Parathyroid adenoma (tissue), 2 donors: ENCODE measurements around the gene PCNP.
"Not testable (repeated sequence)": the region's sequence is repeated elsewhere in the genome, so short reads cannot be mapped to it uniquely, and the experiment has no call there.

Experiments used
- H2AFZ ChIP-seq: fragments of 300-600 bp; sonication (generic); one replicate; pipeline ENCODE4 v1.7.0; 2017; ENCODE audit warnings: antibody characterized with exemption, mild to moderate bottlenecking
- H3K27ac ChIP-seq: fragments of 300-600 bp; sonication (generic); one replicate; pipeline ENCODE4 v1.7.0; 2017
- H3K27me3 ChIP-seq: fragments of 300-600 bp; sonication (generic); one replicate; pipeline ENCODE4 v1.7.0; 2017; ENCODE audit warnings: low read length; ENCODE audit not compliant: control insufficient read depth, insufficient read depth
- H3K36me3 ChIP-seq: fragments of 300-600 bp; sonication (generic); one replicate; pipeline ENCODE4 v1.7.0; 2017; ENCODE audit warnings: low read length; ENCODE audit not compliant: control insufficient read depth, insufficient read depth
- H3K4me1 ChIP-seq: fragments of 300-600 bp; sonication (generic); one replicate; pipeline ENCODE4 v1.7.0; 2017; ENCODE audit warnings: control low read depth
- H3K4me2 ChIP-seq: fragments of 300-600 bp; sonication (generic); one replicate; pipeline ENCODE4 v1.7.0; 2017; ENCODE audit warnings: low read length
- H3K4me3 ChIP-seq: fragments of 300-600 bp; sonication (generic); one replicate; pipeline ENCODE4 v1.7.0; 2017; ENCODE audit warnings: low read depth, low read length
- H3K79me2 ChIP-seq: fragments of 300-600 bp; sonication (generic); one replicate; pipeline ENCODE4 v1.7.0; 2017; ENCODE audit warnings: control low read depth
- H3K9ac ChIP-seq: fragments of 300-600 bp; sonication (generic); one replicate; pipeline ENCODE4 v1.7.0; 2017; ENCODE audit warnings: mild to moderate bottlenecking
- H3K9me3 ChIP-seq: fragments of 300-600 bp; sonication (generic); one replicate; pipeline ENCODE4 v1.7.0; 2017; ENCODE audit warnings: low read length; ENCODE audit not compliant: control insufficient read depth
- TF ChIP-seq, protein P1 (sequence below): fragments of 300-600 bp; sonication (generic); IDR thresholded peaks from one replicate; pipeline ENCODE4 v1.7.0; 2017; ENCODE audit warnings: antibody characterized with exemption, mild to moderate bottlenecking
- donor health status: primary hyperparathyroidism.

The PCNP gene

GRCh38 chr3:101639280-101639963, 65.4 kb downstream of the PCNP start:
- no peaks in the 10 kb centered on the region for H3K79me2 ChIP-seq
- H3K4me1 ChIP-seq, result no peaks in the 10 kb centered on the region
- H3K4me2 ChIP-seq, result no peak overlapping the region
- no peak overlapping the region for H3K4me3 ChIP-seq
- H3K27ac ChIP-seq, result no peak overlapping the region
- H3K9ac ChIP-seq, result no peak overlapping the region
- H3K9me3 ChIP-seq, result no peaks in the 10 kb centered on the region
- H3K36me3 ChIP-seq, result no peaks in the 10 kb centered on the region
- H3K27me3 ChIP-seq, result no peaks in the 10 kb centered on the region
- TF ChIP-seq, protein P1, sequence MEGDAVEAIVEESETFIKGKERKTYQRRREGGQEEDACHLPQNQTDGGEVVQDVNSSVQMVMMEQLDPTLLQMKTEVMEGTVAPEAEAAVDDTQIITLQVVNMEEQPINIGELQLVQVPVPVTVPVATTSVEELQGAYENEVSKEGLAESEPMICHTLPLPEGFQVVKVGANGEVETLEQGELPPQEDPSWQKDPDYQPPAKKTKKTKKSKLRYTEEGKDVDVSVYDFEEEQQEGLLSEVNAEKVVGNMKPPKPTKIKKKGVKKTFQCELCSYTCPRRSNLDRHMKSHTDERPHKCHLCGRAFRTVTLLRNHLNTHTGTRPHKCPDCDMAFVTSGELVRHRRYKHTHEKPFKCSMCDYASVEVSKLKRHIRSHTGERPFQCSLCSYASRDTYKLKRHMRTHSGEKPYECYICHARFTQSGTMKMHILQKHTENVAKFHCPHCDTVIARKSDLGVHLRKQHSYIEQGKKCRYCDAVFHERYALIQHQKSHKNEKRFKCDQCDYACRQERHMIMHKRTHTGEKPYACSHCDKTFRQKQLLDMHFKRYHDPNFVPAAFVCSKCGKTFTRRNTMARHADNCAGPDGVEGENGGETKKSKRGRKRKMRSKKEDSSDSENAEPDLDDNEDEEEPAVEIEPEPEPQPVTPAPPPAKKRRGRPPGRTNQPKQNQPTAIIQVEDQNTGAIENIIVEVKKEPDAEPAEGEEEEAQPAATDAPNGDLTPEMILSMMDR, result no peak
- H2AFZ ChIP-seq, result no peak overlapping the region

DNA sequence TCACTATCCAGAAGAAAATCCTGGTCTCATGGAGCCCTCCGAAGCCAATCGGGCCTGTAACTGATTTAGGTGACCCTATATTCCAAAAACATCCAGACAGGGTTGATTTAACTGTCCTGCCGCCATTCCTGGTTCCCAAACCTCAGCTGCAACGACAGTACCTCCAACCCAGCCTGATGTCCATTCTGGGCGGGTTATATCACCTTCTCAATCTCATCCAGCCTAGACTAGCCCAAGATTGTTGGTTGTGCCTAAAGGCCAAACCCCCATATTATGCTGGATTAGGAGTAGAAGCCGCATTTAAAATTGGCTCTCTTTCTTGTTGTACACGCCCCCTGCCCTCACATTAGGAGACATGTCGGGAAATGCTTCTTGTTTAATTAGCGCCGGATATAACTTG, 66.3 kb downstream of the PCNP start:
- H3K79me2 ChIP-seq, result no peaks in the 10 kb centered on the region
- no peaks in the 10 kb centered on the region for H3K36me3 ChIP-seq
- no peaks in the 10 kb centered on the region for H3K27me3 ChIP-seq
- no peaks in the 10 kb centered on the region for H3K9me3 ChIP-seq
- H3K4me1 ChIP-seq, result no peaks in the 10 kb centered on the region
- TF ChIP-seq, protein P1, result no peak
- H3K4me3 ChIP-seq, result no peak overlapping the region
- no peak overlapping the region for H3K4me2 ChIP-seq
- no peak overlapping the region for H2AFZ ChIP-seq
- no peak overlapping the region for H3K27ac ChIP-seq
- no peak overlapping the region for H3K9ac ChIP-seq

DNA sequence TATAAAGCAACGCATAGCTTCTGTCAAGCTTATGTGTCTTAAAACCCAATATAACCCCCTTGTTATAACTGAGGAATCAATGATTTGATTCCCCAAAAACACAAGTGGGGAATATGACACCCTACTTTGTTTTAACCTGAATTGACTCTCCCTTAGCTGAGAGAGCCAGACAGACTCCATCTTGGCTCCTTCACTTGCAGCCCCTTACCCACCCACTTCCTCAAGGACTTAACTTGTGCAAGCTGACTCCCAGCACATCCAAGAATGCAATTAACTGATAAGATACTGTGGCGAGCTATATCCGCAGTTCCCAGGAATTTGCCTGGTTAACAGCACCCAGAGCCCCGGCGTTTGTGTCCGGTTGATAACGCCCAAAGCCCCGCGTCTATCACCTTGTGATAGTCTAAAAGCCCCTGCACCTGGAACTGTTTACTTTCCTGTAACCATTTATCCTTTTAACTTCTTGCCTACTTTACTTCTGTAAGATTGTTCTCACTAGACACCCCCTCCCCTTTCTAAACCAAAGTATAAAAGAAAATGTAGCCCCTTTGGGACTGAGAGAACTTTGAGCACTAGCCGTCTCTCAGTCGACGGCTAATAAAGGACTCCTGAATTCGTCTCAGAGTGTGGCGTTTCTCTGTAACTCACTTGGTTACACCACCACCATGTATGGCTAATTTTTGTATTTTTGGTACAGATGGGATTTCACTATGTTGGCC, 67.6 kb downstream of the PCNP start:
- not testable (repeated sequence) for H3K4me3 ChIP-seq

DNA sequence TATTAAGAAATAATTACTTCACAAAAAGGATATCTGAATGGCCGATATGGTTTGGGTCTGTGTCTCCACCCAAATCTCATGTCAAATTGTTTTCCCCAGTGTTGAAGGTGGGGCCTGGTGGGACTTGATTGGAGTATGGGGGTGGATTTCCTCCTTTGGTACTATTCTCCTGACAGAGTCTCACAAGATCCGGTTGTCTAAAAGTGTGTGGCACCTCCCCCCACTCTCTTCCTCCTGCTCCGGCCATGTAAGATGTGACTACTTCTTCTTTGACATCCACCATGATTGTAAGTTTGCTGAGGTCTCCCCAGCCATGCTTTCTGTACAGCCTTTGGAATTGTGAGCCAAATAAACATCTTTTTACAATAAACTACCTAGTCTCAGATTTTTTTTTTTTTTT, 68.5 kb downstream of the PCNP start:
- H3K9ac ChIP-seq, result no peak overlapping the region
- H3K27ac ChIP-seq, result no peak overlapping the region
- no peaks in the 10 kb centered on the region for H3K79me2 ChIP-seq
- no peaks in the 10 kb centered on the region for H3K4me1 ChIP-seq
- no peaks in the 10 kb centered on the region for H3K36me3 ChIP-seq
- TF ChIP-seq, protein P1, result no peak
- H3K4me2 ChIP-seq, result no peak overlapping the region
- H3K27me3 ChIP-seq, result no peaks in the 10 kb centered on the region
- H3K4me3 ChIP-seq, result no peak overlapping the region
- H2AFZ ChIP-seq, result no peak overlapping the region
- no peaks in the 10 kb centered on the region for H3K9me3 ChIP-seq

More for the DNA sequence above, 67.6 kb downstream of the PCNP start:
- H3K9me3 ChIP-seq, H3K4me1 ChIP-seq, H3K4me2 ChIP-seq, H2AFZ ChIP-seq, H3K27ac ChIP-seq, H3K27me3 ChIP-seq, H3K9ac ChIP-seq, H3K79me2 ChIP-seq, H3K36me3 ChIP-seq: not testable (repeated sequence)

DNA sequence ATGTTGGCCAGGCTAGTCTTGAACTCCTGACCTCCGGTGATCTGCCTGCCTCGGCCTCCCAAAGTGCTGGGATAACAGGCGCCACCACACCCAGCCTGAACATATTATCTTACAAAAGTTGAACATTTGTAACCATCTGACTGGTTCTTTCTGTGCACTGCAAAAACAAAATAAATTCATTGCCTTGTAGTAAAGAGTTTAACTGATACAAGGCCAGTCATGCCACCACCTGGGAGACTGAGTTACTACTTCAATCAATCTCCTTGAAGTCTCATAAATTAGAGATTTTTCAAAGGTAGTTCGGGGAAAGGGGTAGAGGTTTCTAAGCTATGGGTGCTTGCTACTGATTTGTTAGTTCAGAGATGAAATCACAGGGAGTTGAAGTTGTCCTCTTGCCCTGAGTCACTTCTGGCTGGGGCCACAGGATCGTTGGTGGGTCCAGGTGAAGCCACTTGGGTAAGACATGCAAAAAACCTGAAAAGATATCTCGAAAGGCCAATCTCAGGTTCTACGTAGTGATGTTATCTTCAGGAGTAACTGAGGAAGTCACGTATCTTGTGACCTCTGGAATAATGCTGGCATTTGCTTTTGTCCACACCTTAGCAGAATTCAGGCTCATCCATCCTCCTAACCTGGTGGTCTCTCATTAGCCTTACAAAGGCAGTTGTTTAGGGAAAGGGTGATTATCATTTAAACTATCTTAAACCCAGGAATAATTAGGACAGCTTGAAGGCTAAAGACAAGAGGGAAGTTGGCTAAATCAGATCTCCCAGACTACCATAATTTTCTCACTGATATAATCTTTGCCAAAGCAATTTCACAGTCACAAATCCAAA, 69.2 kb downstream of the PCNP start:
- Histone ChIP-seq H3K4me3 (no peak overlapping the region), H3K9ac (no peak overlapping the region), H2AFZ (no peak overlapping the region), H3K27me3 (no peaks in the 10 kb centered on the region), H3K4me2 (no peak overlapping the region), H3K9me3 (no peaks in the 10 kb centered on the region), H3K27ac (no peak overlapping the region), H3K4me1 (no peaks in the 10 kb centered on the region), H3K79me2 (no peaks in the 10 kb centered on the region), H3K36me3 (no peaks in the 10 kb centered on the region)
- TF ChIP-seq, protein P1, result no peak
